DOHH2 (cell line): Measurements from ENCODE around the gene CAMTA2.
A peak's percentile ranks its signal among the peaks of the same experiment; 100 is the strongest.

Experiments used
- H3F3A ChIP-seq: fragments of 200-600 bp; sonication (generic), shearing (Covaris generic); 2 replicates; pipeline ENCODE4 v1.6.0; 2016; ENCODE audit warnings: antibody characterized with exemption, mild to moderate bottlenecking; ENCODE audit not compliant: control insufficient read depth, insufficient read depth
- H3K27ac ChIP-seq: fragments of 200-600 bp; sonication (generic); 2 replicates; pipeline ENCODE4 v1.5.1; 2014; ENCODE audit warnings: low read depth, mild to moderate bottlenecking, low read length, moderate library complexity
- H3K27me3 ChIP-seq: fragments of 200-600 bp; sonication (generic); 2 replicates; pipeline ENCODE4 v1.6.1; 2014; ENCODE audit warnings: mild to moderate bottlenecking, low read length, mixed read lengths; ENCODE audit not compliant: control insufficient read depth
- H3K36me3 ChIP-seq: fragments of 200-600 bp; sonication (generic); 2 replicates; pipeline ENCODE4 v1.6.1; 2014; ENCODE audit warnings: mild to moderate bottlenecking, low read length, moderate library complexity, mixed read lengths; ENCODE audit not compliant: control insufficient read depth
- H3K4me1 ChIP-seq: fragments of 200-600 bp; sonication (generic); 2 replicates; pipeline ENCODE4 v1.6.1; 2014; ENCODE audit warnings: mild to moderate bottlenecking, low read length, mixed read lengths; ENCODE audit not compliant: control insufficient read depth
- H3K4me2 ChIP-seq: fragments of 200-600 bp; sonication (generic); 2 replicates; pipeline ENCODE4 v1.6.0; 2014; ENCODE audit warnings: mild to moderate bottlenecking, low read length, moderate library complexity
- H3K4me3 ChIP-seq: fragments of 200-600 bp; sonication (generic); 2 replicates; pipeline ENCODE4 v1.5.1; 2014; ENCODE audit warnings: mild to moderate bottlenecking, low read length, mixed read lengths
- H3K79me2 ChIP-seq: fragments of 200-600 bp; sonication (generic); 2 replicates; pipeline ENCODE4 v1.6.1; 2014; ENCODE audit warnings: mild to moderate bottlenecking, low read length, mixed read lengths; ENCODE audit not compliant: control insufficient read depth
- H3K9me2 ChIP-seq: fragments of 200-600 bp; sonication (generic); replicated peaks from 2 replicates; pipeline ENCODE4 v1.6.1; 2014; ENCODE audit warnings: mild to moderate bottlenecking, low read length, mixed read lengths; ENCODE audit not compliant: control insufficient read depth
- H3K9me3 ChIP-seq: fragments of 200-600 bp; sonication (generic); 2 replicates; pipeline ENCODE4 v1.6.1; 2014; ENCODE audit warnings: antibody characterized with exemption, low read length, mixed read lengths; ENCODE audit not compliant: control insufficient read depth, insufficient read depth
- H4K20me1 ChIP-seq: fragments of 200-600 bp; sonication (generic); 2 replicates; pipeline ENCODE4 v1.6.0; 2014; ENCODE audit warnings: low read depth, mild to moderate bottlenecking, antibody characterized with exemption, low read length, moderate library complexity; ENCODE audit not compliant: control insufficient read depth, insufficient read depth
- EZH2phosphoT487 ChIP-seq: fragments of 200-600 bp; sonication (generic); IDR thresholded peaks from 2 replicates; pipeline ENCODE4 v1.6.1; 2017; ENCODE audit warnings: borderline replicate concordance, mild to moderate bottlenecking, antibody characterized with exemption, low read length, moderate library complexity, mixed read lengths
- TF ChIP-seq, protein P1 (sequence below): fragments of 200-600 bp; sonication (generic); IDR thresholded peaks from one replicate; pipeline ENCODE4 v1.5.1; 2014; ENCODE audit warnings: antibody characterized with exemption, mild to moderate bottlenecking, low read depth, low read length; ENCODE audit not compliant: poor library complexity, severe bottlenecking

Gene CAMTA2

DNA sequence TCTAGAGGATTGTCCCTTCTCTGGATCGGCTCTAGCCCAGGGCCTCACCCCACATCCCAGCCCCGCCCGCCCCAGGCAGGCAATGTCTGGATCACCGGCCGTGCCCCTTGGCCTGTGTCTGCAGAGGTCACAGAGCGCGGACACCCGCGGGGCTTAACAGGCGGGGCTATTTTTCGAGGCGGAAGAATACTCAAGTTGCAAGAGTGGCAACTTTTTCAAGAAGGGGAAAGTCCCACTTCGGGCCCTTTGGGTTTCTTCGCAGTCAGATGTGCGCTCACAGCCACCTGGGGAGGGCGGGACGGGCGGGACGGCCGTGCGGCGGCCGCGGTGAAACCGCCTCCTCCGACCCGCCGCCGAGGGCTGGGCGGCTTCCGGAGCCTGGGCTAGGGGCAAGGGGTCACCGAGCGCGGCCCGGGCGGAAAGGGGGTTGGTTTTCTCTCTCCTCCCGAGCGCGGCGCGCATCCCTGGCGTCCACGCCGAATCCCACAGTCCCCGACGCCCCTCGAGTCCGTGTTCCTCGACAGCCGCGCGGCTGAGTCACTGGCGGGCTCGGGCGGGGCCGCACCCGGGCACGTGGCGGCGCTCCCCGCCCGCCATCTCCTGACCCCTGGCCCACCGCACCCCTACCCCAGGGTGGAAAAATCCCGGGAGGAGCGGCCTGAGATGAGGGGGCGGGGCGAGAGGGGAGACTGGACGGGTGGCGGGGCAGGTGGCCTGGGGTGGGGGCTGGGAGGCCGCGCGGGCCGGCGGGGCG lies 38.0 kb downstream of the CAMTA2 start:
- H3K9me3 ChIP-seq: no peaks in the 10 kb centered on the region
- peaks cover 13% of the 10 kb centered on the region; the same call in 1 of the 2 replicates for H4K20me1 ChIP-seq
- H3K4me2 ChIP-seq: peak overlapping the region; percentile 94
- no peaks in the 10 kb centered on the region for H3K9me2 ChIP-seq
- TF ChIP-seq, protein P1, sequence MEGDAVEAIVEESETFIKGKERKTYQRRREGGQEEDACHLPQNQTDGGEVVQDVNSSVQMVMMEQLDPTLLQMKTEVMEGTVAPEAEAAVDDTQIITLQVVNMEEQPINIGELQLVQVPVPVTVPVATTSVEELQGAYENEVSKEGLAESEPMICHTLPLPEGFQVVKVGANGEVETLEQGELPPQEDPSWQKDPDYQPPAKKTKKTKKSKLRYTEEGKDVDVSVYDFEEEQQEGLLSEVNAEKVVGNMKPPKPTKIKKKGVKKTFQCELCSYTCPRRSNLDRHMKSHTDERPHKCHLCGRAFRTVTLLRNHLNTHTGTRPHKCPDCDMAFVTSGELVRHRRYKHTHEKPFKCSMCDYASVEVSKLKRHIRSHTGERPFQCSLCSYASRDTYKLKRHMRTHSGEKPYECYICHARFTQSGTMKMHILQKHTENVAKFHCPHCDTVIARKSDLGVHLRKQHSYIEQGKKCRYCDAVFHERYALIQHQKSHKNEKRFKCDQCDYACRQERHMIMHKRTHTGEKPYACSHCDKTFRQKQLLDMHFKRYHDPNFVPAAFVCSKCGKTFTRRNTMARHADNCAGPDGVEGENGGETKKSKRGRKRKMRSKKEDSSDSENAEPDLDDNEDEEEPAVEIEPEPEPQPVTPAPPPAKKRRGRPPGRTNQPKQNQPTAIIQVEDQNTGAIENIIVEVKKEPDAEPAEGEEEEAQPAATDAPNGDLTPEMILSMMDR: no peak
- TF ChIP-seq EZH2phosphoT487: no peak
- peaks cover 49% of the 10 kb centered on the region for H3K79me2 ChIP-seq
- peaks cover 46% of the 10 kb centered on the region for H3K4me1 ChIP-seq
- peak overlapping the region; percentile 99 for H3K27ac ChIP-seq
- no peaks in the 10 kb centered on the region for H3K27me3 ChIP-seq
- peaks cover 40% of the 10 kb centered on the region for H3K36me3 ChIP-seq
- H3F3A ChIP-seq: peaks cover 37% of the 10 kb centered on the region
- H3K4me3 ChIP-seq: peak overlapping the region; percentile 93

- H4K20me1 ChIP-seq: peaks cover 13% of the 10 kb centered on the region; the same call in 1 of the 2 replicates
- peak overlapping the region; percentile 93 for H3K4me3 ChIP-seq
- peak overlapping the region; percentile 94 for H3K4me2 ChIP-seq
- H3K79me2 ChIP-seq: peaks cover 55% of the 10 kb centered on the region
- H3K27ac ChIP-seq: peak overlapping the region; percentile 99
- peaks cover 52% of the 10 kb centered on the region for H3K4me1 ChIP-seq
- TF ChIP-seq, protein P1: no peak
- no peak for TF ChIP-seq EZH2phosphoT487
- peaks cover 43% of the 10 kb centered on the region for H3F3A ChIP-seq
- H3K9me2 ChIP-seq: no peaks in the 10 kb centered on the region
- H3K9me3 ChIP-seq: no peaks in the 10 kb centered on the region
- peaks cover 45% of the 10 kb centered on the region for H3K36me3 ChIP-seq
- no peaks in the 10 kb centered on the region for H3K27me3 ChIP-seq
These were observed 38.5 kb downstream of the CAMTA2 start for GRCh38 chr17:4948931-4949320.

- peaks cover 60% of the 10 kb centered on the region for H3K79me2 ChIP-seq
- TF ChIP-seq EZH2phosphoT487: no peak
- TF ChIP-seq, protein P1: no peak
These were observed 39.1 kb downstream of the CAMTA2 start, which contains the start of gene PFN1 for GRCh38 chr17:4948166-4948930. PFN1 (minus strand) TSS chr17:4948530; CDS start chr17:4948394, 136 bp downstream.

More at GRCh38 chr17:4948166-4948930, 39.1 kb downstream of the CAMTA2 start, which contains the start of gene PFN1:
- peaks cover 57% of the 10 kb centered on the region for H3K4me1 ChIP-seq
- peaks cover 50% of the 10 kb centered on the region for H3K36me3 ChIP-seq
- H3K27me3 ChIP-seq: no peaks in the 10 kb centered on the region
- H3F3A ChIP-seq: peaks cover 48% of the 10 kb centered on the region
- peaks cover 13% of the 10 kb centered on the region; the same call in 1 of the 2 replicates for H4K20me1 ChIP-seq
- H3K27ac ChIP-seq: peak within 1 kb of the TSS; percentile 99
- H3K4me3 ChIP-seq: peak within 1 kb of the TSS; percentile 93
- no peaks in the 10 kb centered on the region for H3K9me2 ChIP-seq
- peak within 1 kb of the TSS; percentile 94 for H3K4me2 ChIP-seq
- H3K9me3 ChIP-seq: no peaks in the 10 kb centered on the region
